Measurements from ENCODE around the gene KAT6B. TPM values are rescaled to one million over a fixed set of nuclear protein-coding genes. Genes with fewer than 3 reads are reported as not detected.

Gene KAT6B
- total and polyA plus RNA-seq, 2 of the 8 experiments (the other 6 are each of a cell fraction or from before 2014, with no cell fraction given), result 7.3 to 30.8 TPM

- no peak overlapping the region for H3K23ac ChIP-seq (ENCODE audit: insufficient read length)
- FAIRE-seq (no peak), DNase-seq (ENCODE audit: low read depth in 1 of 2, low spot score in 2 of 2) (no peak)
- no peak overlapping the region for H2BK12ac ChIP-seq (ENCODE audit: low read depth, low read length)
- H3K9me3 ChIP-seq (ENCODE audit: insufficient read depth in 2 of 2, low read depth in 1 of 2, low read length in 1 of 2), result no peaks in the 10 kb centered on the region
- no peak overlapping the region for H2AFZ ChIP-seq (ENCODE audit: low read length)
- no peak overlapping the region for H3K4me3 ChIP-seq (ENCODE audit: extremely low read depth in 1 of 4, insufficient read depth in 2 of 4, low read depth in 3 of 4, low read length in 4 of 4)
- CTCF ChIA-PET (ENCODE audit: partially characterized antibody), result interaction anchor here (1.4 to 3.4 kb wide), 2 partner anchors 9 to 12 kb away, joined by 3 to 10 read pairs; no protein-coding TSS in a partner anchor
- H2AK5ac ChIP-seq (ENCODE audit: low read depth, low read length), result no peak overlapping the region
- H3K23me2 ChIP-seq (ENCODE audit: low read depth, low read length), result no peaks in the 10 kb centered on the region
- 92% methylated on average over 8 of the region's 8 CpGs; no CpG with 5 or more reads in 1 of the 2 experiments for WGBS, 2 experiments (ENCODE audit: extremely low coverage in 1 of 2, insufficient coverage in 1 of 2, insufficient read length in 1 of 2, insufficient replicate concordance in 2 of 2, low coverage in 1 of 2, low lambda C conversion rate in 2 of 2, missing lambda C conversion rate in 1 of 2)
- POLR2A ChIA-PET (ENCODE audit: partially characterized antibody), result no interaction called here
- no peak overlapping the region for H3K56ac ChIP-seq (replicated peaks; ENCODE audit: insufficient read length, low read depth, low read length)
- H3K4me2 ChIP-seq (ENCODE audit: insufficient read depth in 1 of 2, low read depth in 2 of 2, low read length in 2 of 2), result no peak overlapping the region
- H4K20me1 ChIP-seq (replicated peaks in 1 of 2; ENCODE audit: control insufficient read depth in 1 of 2, insufficient read depth in 2 of 2, low read length in 2 of 2), result no peaks in the 10 kb centered on the region
- TF ChIP-seq USF2 (IDR thresholded peaks at IDR 0.05; ENCODE audit: low read length), result no peak
- no peak for TF ChIP-seq CTBP2 (IDR thresholded peaks at IDR 0.05; ENCODE audit: borderline replicate concordance, insufficient read depth, insufficient read length, low read length)
- TF ChIP-seq RFX5 (IDR thresholded peaks at IDR 0.05; ENCODE audit: borderline replicate concordance, low read depth, low read length), result no peak
- no peak overlapping the region for H3K9ac ChIP-seq (replicated peaks in 1 of 4; ENCODE audit: extremely low read depth in 1 of 4, low read depth in 3 of 4, low read length in 3 of 4)
- no peak overlapping the region for H4K8ac ChIP-seq (ENCODE audit: extremely low read depth, insufficient read depth, low read length)
- no peak overlapping the region for H4K5ac ChIP-seq (ENCODE audit: insufficient read length, low read depth, low read length)
- no peak overlapping the region for H4K91ac ChIP-seq (replicated peaks; ENCODE audit: insufficient read length, low read length)
- H2BK5ac ChIP-seq (ENCODE audit: low read depth, low read length), result no peak overlapping the region
- H3K79me1 ChIP-seq (ENCODE audit: low read depth, low read length), result no peaks in the 10 kb centered on the region
- H2BK120ac ChIP-seq (replicated peaks; ENCODE audit: low read depth, low read length), result no peak overlapping the region
- H2BK20ac ChIP-seq (ENCODE audit: low read length), result no peak overlapping the region
- H2BK15ac ChIP-seq (ENCODE audit: low read length), result no peak overlapping the region
- peaks cover 0 to 1% (median 0%) of the 10 kb centered on the region in 4 experiments; a peak in 1 of 7 replicates for H3K27me3 ChIP-seq (replicated peaks in 1 of 4; ENCODE audit: control insufficient read depth in 3 of 4, extremely low read depth in 1 of 4, insufficient read depth in 3 of 4, low read length in 3 of 4)
- peaks cover 0 to 7% (median 0%) of the 10 kb centered on the region in 4 experiments; a peak in 2 of 8 replicates for H3K36me3 ChIP-seq (ENCODE audit: control insufficient read depth in 2 of 4, insufficient read depth in 4 of 4, low read length in 3 of 4)
- H3K18ac ChIP-seq (ENCODE audit: extremely low read depth, low read length), result no peak overlapping the region
- H3K79me2 ChIP-seq (ENCODE audit: control insufficient read depth in 1 of 2, insufficient read depth in 2 of 2, low read length in 2 of 2), result no peaks in the 10 kb centered on the region
- H3K27ac ChIP-seq (ENCODE audit: low read depth, low read length), result no peak overlapping the region
- no peak overlapping the region for H3K4ac ChIP-seq (replicated peaks; ENCODE audit: insufficient read length, low read depth, low read length)
- no peaks in the 10 kb centered on the region for H3K4me1 ChIP-seq (replicated peaks in 1 of 4; ENCODE audit: control insufficient read depth in 3 of 4, insufficient read depth in 4 of 4, low read length in 3 of 4)
- no peak overlapping the region for H3K14ac ChIP-seq (ENCODE audit: insufficient read length)
These were observed 151.8 kb downstream of the KAT6B start for GRCh38 chr10:74977913-74978847.

All from H1 (cell line).